SK-N-SH treated with all-trans-retinoic acid at 6 μM for 48 hours (cell line): Measurements from ENCODE around the gene FGF5.

Experiments used
- ARNTL ChIP-seq: fragments of 450-650 bp; formaldehyde crosslinking; IDR thresholded peaks from 2 replicates; pipeline ENCODE4 v1.5.0; 2020; ENCODE audit warnings: low read depth, mild to moderate bottlenecking, moderate library complexity, borderline replicate concordance
- GLIS3 ChIP-seq: fragments of 250-450 bp; sonication (Bioruptor Pico); IDR thresholded peaks from 2 replicates; pipeline ENCODE4 v1.5.0; 2020; ENCODE audit warnings: mild to moderate bottlenecking, moderate library complexity
- ISL1 ChIP-seq: fragments of 250-450 bp; sonication (Bioruptor Pico); IDR thresholded peaks from 2 replicates; pipeline ENCODE4 v2.1.2; 2022; ENCODE audit warnings: mild to moderate bottlenecking, moderate library complexity
- OSR1 ChIP-seq: fragments of 250-450 bp; sonication (Bioruptor Pico); IDR thresholded peaks from 2 replicates; pipeline ENCODE4 v1.8.0; 2022; ENCODE audit warnings: moderate library complexity, mild to moderate bottlenecking, inconsistent platforms
- PPARA ChIP-seq: fragments of 250-450 bp; sonication (Bioruptor Pico); IDR thresholded peaks from 2 replicates; pipeline ENCODE4 v1.5.0; 2020; ENCODE audit warnings: mild to moderate bottlenecking, borderline replicate concordance
- RARB ChIP-seq: fragments of 250-450 bp; sonication (Bioruptor Pico); IDR thresholded peaks from 2 replicates; pipeline ENCODE4 v1.8.0; 2021; ENCODE audit warnings: mild to moderate bottlenecking, moderate library complexity
- SNAI2 ChIP-seq: fragments of 250-450 bp; sonication (Bioruptor Pico); IDR thresholded peaks from 2 replicates; pipeline ENCODE4 v1.5.0; 2020; ENCODE audit warnings: mild to moderate bottlenecking, moderate library complexity
- TCF4 ChIP-seq: fragments of 250-450 bp; sonication (Bioruptor Pico); IDR thresholded peaks from 2 replicates; pipeline ENCODE4 v1.8.0; 2021; ENCODE audit warnings: mild to moderate bottlenecking, moderate library complexity, borderline replicate concordance
- TOX ChIP-seq: fragments of 250-450 bp; sonication (Bioruptor Pico); IDR thresholded peaks from 2 replicates; pipeline ENCODE4 v1.8.0; 2021; ENCODE audit warnings: mild to moderate bottlenecking, moderate library complexity, borderline replicate concordance
- ZFP3 ChIP-seq: fragments of 250-450 bp; sonication (Bioruptor Pico); IDR thresholded peaks from 2 replicates; pipeline ENCODE4 v1.5.0; 2020; ENCODE audit warnings: mild to moderate bottlenecking, moderate library complexity
- ZFP30 ChIP-seq: fragments of 450-650 bp; formaldehyde crosslinking; IDR thresholded peaks from 2 replicates; pipeline ENCODE4 v1.5.0; 2022; ENCODE audit warnings: mild to moderate bottlenecking, moderate library complexity
- ZNF70 ChIP-seq: fragments of 450-650 bp; formaldehyde crosslinking; IDR thresholded peaks from 2 replicates; pipeline ENCODE4 v1.5.0; 2020; ENCODE audit warnings: mild to moderate bottlenecking, moderate library complexity
- TF ChIP-seq, protein P1 (sequence below): fragments of 250-450 bp; sonication (Bioruptor Pico); IDR thresholded peaks from 2 replicates; pipeline ENCODE4 v1.8.0; 2020; ENCODE audit warnings: mild to moderate bottlenecking, moderate library complexity, borderline replicate concordance
- TF ChIP-seq, protein P2 (sequence below): fragments of 250-450 bp; sonication (Bioruptor Pico); IDR thresholded peaks from 2 replicates; pipeline ENCODE4 v1.5.0; 2020; ENCODE audit warnings: mild to moderate bottlenecking, moderate library complexity

GRCh38 chr4:80231180-80231579 is 35.3 kb upstream of the FGF5 start:
- TF ChIP-seq RARB (CRISPR knock-in tag): no peak
- no peak for TF ChIP-seq OSR1 (CRISPR knock-in tag)
- TF ChIP-seq PPARA (CRISPR knock-in tag): no peak
- no peak for TF ChIP-seq SNAI2 (CRISPR knock-in tag)
- TF ChIP-seq, protein P1, sequence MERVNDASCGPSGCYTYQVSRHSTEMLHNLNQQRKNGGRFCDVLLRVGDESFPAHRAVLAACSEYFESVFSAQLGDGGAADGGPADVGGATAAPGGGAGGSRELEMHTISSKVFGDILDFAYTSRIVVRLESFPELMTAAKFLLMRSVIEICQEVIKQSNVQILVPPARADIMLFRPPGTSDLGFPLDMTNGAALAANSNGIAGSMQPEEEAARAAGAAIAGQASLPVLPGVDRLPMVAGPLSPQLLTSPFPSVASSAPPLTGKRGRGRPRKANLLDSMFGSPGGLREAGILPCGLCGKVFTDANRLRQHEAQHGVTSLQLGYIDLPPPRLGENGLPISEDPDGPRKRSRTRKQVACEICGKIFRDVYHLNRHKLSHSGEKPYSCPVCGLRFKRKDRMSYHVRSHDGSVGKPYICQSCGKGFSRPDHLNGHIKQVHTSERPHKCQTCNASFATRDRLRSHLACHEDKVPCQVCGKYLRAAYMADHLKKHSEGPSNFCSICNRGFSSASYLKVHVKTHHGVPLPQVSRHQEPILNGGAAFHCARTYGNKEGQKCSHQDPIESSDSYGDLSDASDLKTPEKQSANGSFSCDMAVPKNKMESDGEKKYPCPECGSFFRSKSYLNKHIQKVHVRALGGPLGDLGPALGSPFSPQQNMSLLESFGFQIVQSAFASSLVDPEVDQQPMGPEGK (CRISPR knock-in tag): no peak
- no peak for TF ChIP-seq TOX (CRISPR knock-in tag)
- TF ChIP-seq TCF4 (CRISPR knock-in tag): no peak
- no peak for TF ChIP-seq ZFP30
- TF ChIP-seq ARNTL (CRISPR knock-in tag): no peak
- TF ChIP-seq ISL1 (CRISPR knock-in tag): no peak
- no peak for TF ChIP-seq ZFP3 (CRISPR knock-in tag)
- no peak for TF ChIP-seq ZNF70
- TF ChIP-seq, protein P2, sequence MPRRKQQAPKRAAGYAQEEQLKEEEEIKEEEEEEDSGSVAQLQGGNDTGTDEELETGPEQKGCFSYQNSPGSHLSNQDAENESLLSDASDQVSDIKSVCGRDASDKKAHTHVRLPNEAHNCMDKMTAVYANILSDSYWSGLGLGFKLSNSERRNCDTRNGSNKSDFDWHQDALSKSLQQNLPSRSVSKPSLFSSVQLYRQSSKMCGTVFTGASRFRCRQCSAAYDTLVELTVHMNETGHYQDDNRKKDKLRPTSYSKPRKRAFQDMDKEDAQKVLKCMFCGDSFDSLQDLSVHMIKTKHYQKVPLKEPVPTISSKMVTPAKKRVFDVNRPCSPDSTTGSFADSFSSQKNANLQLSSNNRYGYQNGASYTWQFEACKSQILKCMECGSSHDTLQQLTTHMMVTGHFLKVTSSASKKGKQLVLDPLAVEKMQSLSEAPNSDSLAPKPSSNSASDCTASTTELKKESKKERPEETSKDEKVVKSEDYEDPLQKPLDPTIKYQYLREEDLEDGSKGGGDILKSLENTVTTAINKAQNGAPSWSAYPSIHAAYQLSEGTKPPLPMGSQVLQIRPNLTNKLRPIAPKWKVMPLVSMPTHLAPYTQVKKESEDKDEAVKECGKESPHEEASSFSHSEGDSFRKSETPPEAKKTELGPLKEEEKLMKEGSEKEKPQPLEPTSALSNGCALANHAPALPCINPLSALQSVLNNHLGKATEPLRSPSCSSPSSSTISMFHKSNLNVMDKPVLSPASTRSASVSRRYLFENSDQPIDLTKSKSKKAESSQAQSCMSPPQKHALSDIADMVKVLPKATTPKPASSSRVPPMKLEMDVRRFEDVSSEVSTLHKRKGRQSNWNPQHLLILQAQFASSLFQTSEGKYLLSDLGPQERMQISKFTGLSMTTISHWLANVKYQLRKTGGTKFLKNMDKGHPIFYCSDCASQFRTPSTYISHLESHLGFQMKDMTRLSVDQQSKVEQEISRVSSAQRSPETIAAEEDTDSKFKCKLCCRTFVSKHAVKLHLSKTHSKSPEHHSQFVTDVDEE (CRISPR knock-in tag): no peak
- no peak for TF ChIP-seq GLIS3
